Measurements from ENCODE around the gene CHRD. TPM values are rescaled to one million over a fixed set of nuclear protein-coding genes. Genes with fewer than 3 reads are reported as not detected.
"Not testable (repeated sequence)": the region's sequence is repeated elsewhere in the genome, so short reads cannot be mapped to it uniquely, and the experiment has no call there.

CHRD gene
- total RNA-seq, 2 donors from 2014 or later = 0.05 to 0.39 TPM

DNA sequence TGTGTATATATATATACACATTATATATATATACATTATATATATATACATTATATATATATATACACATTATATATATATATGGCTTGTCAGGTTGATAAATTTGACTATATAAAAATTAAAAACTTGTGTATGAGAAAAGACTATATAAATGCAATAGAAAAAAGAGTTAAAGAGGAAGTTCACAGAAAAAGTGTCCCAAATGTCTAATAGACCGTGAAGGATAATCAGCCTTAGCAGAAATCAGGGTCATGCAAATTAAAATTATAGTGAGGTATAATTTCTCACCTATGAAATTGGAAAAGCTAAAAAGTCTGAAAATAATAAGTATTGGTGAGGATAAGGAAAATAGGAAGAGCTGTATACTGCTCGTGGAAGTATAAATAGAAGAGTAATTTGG is 51.1 kb downstream of the CHRD start:
- ATAC-seq (replicated peaks) = no peak
- no peaks in the 10 kb centered on the region for H3K36me3 Mint-ChIP-seq (ENCODE audit: low read depth)

DNA sequence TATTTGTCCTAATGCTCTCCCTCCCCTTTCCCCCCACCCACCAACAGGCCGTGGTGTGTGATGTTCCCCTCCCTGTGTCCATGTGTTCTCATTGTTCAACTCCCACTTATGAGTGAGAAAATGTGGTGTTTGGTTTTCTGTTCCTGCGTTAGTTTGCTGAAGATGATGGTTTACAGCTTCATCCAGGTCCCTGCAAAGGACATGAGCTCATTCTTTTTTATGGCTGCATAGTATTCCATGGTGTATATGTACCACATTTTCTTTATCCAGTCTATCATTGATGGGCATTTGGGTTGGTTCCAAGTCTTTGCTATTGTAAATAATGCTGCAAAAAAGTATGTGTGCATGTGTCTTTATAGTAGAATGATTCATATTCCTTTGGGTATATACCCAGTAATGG is 53.3 kb downstream of the CHRD start:
- not testable (repeated sequence) for H3K27me3 Mint-ChIP-seq; H3K27ac Mint-ChIP-seq; H3K4me3 Mint-ChIP-seq; H3K9me3 Mint-ChIP-seq; ATAC-seq (replicated peaks); H3K4me1 Mint-ChIP-seq; H3K36me3 Mint-ChIP-seq (ENCODE audit: low read depth)

More for the DNA sequence above, 51.1 kb downstream of the CHRD start:
- Mint-ChIP-seq H3K27ac (no peak overlapping the region), H3K9me3 (no peaks in the 10 kb centered on the region), H3K4me1 (no peaks in the 10 kb centered on the region), H3K27me3 (no peaks in the 10 kb centered on the region), H3K4me3 (no peak overlapping the region)

DNA sequence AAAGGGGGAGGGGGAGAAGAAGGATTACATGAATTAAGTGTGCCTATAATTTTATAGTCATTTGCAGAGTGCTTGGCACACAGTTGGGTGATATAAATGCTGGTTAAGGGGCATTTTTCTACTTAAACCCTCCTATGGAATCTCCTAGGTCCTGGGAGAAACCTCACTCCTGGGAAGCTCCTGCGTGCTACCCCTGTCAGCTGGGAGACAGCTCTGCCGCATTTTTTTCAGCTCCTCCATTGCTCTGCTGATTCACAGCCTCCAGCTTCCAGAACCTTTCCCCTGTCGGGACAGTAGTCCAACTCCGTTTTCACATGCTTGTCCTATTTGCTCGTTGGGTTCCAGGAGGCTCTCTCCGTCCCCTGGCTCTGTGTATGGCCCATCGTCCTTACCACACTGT is 59.2 kb downstream of the CHRD start:
- H3K4me1 Mint-ChIP-seq = no peaks in the 10 kb centered on the region
- no peak overlapping the region for H3K27ac Mint-ChIP-seq
- H3K27me3 Mint-ChIP-seq = peaks cover 16% of the 10 kb centered on the region
- H3K9me3 Mint-ChIP-seq = peaks cover 3% of the 10 kb centered on the region
- ATAC-seq (replicated peaks) = no peak
- no peaks in the 10 kb centered on the region for H3K36me3 Mint-ChIP-seq (ENCODE audit: low read depth)
- H3K4me3 Mint-ChIP-seq = no peak overlapping the region

Other genes starting within 250 kb of the CHRD start
- gene EIF2B5, start 244.7 kb upstream of the CHRD start, total RNA-seq = 10 to 100 TPM; 48.7 to 64.6 TPM
- gene DVL3, start 224.7 kb upstream of the CHRD start, total RNA-seq = 10 to 100 TPM; 40.3 to 42.5 TPM
- gene AP2M1, start 205.2 kb upstream of the CHRD start, total RNA-seq = 100 to 1,000 TPM; 206 to 244 TPM
- 10 to 100 TPM; 75.5 to 93.5 TPM for gene ABCF3, start 193.9 kb upstream of the CHRD start, total RNA-seq
- not detected for gene VWA5B2, start 150.5 kb upstream of the CHRD start, total RNA-seq
- gene ALG3, start 131.1 kb upstream of the CHRD start, total RNA-seq = 10 to 100 TPM; 33.4 to 49.9 TPM
- 10 to 100 TPM in 1 of 2 donors, 1 to 10 TPM in 1; 8.0 to 13.6 TPM for gene EEF1AKMT4, start 130.4 kb upstream of the CHRD start, total RNA-seq
- gene CAMK2N2, start 118.5 kb upstream of the CHRD start, total RNA-seq = 1 to 10 TPM in 1 of 2 donors, under 1 TPM in 1; 0.64 to 1.2 TPM
- gene ECE2, start 104.0 kb upstream of the CHRD start, total RNA-seq = not detected
- gene PSMD2, start 80.8 kb upstream of the CHRD start, total RNA-seq = 100 to 1,000 TPM; 143 to 311 TPM
- 100 to 1,000 TPM; 242 to 551 TPM for gene EIF4G1, start 65.4 kb upstream of the CHRD start, total RNA-seq
- 1 to 10 TPM; 2.5 to 6.7 TPM for gene FAM131A, start 42.5 kb upstream of the CHRD start, total RNA-seq
- 10 to 100 TPM in 1 of 2 donors, 1 to 10 TPM in 1; 9.5 to 13.7 TPM for gene CLCN2, start 18.4 kb upstream of the CHRD start, total RNA-seq
- gene POLR2H, start 18.3 kb upstream of the CHRD start, total RNA-seq = 100 to 1,000 TPM; 156 to 183 TPM
- gene THPO, start 1.8 kb upstream of the CHRD start, total RNA-seq = not detected
- gene EPHB3, start 181.7 kb downstream of the CHRD start, total RNA-seq = under 1 TPM in 1 of 2 donors, not detected in 1; 0.11 TPM